GM21381 (cell line): Measurements from ENCODE around the gene CER1.

Experiments used
- ATAC-seq: cut with Tn5 transposase; IDR thresholded peaks from one replicate; pipeline ENCODE4 v1.9.1; 2021; ENCODE audit warnings: mild to moderate bottlenecking, moderate library complexity; ENCODE audit not compliant: unreplicated experiment

CER1 gene, protein sequence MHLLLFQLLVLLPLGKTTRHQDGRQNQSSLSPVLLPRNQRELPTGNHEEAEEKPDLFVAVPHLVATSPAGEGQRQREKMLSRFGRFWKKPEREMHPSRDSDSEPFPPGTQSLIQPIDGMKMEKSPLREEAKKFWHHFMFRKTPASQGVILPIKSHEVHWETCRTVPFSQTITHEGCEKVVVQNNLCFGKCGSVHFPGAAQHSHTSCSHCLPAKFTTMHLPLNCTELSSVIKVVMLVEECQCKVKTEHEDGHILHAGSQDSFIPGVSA

DNA sequence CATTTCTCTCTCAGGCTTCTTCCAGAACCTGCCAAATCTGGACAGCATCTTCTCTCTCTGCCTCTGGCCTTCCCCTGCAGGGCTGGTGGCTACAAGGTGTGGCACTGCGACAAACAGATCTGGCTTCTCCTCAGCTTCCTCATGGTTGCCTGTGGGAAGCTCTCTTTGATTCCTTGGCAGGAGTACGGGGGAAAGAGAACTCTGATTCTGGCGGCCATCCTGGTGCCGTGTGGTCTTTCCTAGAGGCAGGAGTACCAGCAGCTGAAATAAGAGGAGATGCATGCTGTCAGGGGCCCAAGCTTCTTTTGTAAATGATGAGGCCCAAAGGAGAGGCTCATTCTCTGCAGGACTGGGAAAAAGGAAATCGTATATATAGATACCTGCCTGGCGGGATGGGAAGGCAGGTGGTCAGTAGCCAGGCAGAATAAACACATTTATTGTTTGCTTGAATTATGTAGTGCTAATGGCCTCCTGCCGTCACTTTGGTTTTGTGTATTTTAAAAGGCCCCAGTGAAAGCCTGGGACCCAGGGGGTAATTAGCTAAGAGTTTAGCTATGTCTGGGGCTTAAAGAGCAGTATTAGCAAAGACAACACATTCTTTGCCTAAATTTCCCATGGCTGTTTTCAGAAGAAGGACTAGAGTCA, at the start of gene CER1:
CER1 (minus strand) TSS at position 343 of the 645 bp plus-strand sequence; CDS start at position 282, 61 bp downstream.
- ATAC-seq = no peak

DNA sequence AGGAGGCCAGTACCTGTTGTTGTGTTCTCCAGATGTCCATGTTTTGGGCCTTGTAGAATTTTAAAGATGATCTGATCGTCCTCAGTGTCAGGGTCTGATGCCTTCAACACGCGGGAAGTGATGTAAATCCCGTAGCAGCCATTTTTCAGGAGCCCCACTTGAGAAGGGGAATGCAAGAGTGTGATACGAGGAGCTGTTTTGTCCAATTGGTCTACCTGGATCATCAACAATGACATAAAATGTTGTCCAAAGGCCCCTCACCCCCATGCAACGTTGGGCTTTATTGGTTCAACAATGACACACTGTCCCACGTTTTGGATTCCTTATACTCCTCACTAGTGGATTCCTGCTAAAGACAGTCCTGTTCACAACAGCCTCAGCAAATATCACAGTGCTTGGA, 48.1 kb upstream of the CER1 start:
- no peak for ATAC-seq

DNA sequence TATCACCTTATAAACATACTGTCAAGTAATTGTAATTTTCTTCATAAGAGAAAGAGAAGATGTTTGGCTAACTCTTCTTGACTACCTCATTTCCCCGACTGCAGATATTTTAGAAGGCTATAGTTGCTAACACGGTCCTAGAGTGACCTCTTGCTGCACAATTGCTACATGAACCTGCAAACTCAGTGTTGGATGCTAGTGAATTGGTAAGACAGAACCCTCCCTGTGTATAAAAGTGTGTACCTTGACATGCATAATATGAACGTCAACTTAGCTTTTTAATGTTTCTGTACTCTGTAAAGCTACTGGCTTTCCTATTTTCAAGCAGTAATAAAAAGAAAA, 46.7 kb upstream of the CER1 start:
- no peak for ATAC-seq

DNA sequence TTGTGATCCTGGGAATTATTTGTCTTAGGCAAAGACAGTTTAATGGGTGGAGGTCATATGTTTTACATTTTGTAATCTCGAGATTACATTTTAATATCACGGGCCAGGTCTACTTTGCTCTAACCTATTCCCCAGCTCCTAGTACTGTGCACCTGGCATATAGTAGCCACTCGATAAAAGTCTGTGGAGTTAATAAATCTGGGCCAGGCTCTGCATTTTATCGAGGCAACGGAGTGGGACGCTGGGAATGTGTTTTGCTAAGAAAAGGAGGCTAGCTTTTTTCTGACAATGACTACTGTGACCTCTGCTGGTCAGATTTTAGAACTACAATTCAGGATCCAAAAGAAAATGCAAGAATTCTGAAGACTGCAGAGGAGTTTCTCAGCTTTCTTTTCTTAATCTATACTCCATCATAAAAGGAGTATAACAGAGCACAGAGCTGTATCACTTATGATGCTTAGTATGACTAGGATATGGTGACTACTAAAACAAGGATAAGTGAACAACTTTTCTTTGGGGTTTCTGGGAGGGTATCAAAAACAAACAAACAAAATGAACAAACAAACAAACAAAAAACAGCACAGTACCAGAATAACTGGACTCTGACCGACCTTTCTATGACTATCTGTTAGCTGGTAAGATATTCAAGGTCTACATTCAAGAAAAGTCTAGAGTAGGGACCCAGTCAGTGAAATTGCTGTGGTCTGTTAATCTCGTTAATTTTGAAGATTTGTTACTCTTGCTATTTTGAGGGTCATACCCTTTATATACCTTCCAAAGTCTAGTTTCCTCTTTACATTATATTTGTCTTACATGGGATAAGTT, 46.1 kb upstream of the CER1 start:
- no peak for ATAC-seq

DNA sequence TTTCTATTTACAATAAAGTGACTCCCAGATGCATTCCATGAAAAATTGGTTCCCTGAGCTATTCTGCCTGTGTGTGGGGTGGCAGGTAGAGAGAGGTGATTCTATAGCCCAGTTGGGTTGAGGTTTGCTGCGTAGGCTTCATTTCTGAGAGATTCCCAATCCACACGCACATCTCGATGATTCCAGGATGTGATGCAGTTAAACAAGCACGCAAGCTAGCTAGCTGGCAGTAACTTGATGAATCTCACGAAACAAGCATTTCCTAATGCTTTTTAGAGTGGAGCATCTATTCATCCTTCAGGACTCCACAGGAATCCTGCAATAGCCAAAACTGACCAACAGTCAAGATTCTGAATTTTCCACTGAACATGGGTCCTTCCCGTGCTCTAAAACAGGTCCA, 43.8 kb upstream of the CER1 start:
- no peak for ATAC-seq

DNA sequence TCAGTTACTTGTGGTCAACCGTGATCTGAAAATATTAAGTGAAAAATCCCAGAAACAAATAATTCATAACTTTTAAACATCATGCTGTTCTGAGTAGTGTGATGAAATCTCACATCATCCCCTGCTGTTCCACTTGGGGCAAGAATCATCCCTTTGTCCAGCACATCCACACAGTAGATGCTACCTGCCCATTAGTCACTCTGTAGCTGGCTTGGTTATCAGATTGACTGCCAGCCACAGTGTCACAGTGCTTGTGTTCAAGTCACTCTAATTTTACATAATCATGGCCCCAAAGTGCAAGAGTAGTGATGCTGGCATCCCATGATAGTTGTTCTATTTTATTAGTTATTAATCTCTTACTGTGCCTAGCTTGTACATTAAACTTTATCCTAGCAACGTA, 39.1 kb upstream of the CER1 start:
- no peak for ATAC-seq

DNA sequence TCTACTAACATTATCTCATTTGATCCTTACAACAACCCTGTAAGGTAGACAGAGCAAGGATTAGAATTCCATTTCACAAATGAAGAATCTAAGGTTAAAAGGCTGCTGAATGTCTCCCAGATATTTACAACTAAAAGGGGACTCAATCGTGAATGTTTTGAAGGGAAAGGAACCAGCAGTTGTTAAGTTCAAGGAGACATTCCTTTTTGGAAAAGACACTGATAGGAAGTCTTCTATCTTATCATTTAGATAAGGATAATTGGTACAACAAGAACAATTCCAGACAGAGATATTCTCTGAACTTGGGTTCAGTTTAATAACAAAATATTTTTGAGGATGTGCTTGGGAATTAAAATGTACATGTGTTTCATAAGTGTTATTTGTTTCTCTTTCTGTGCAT, 37.5 kb upstream of the CER1 start:
- no peak for ATAC-seq

DNA sequence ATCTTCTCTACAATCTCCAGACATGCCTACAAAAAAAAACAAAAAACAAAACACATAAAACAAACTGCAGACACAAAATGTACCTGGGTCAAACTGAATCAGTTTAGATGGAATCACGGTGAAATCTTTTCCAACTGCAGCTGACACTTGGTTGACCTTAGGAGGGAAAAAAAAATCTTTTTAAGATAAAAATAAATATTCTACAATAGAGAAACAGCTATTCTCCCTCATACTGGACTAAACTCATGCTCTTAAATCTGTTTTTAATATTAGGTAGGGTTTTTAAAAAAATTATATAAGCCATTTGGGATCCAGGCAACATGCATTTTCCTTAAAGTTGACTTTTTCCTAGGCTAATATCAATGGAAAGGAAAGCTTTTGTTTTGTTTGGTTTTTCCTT, 33.8 kb upstream of the CER1 start:
- no peak for ATAC-seq

DNA sequence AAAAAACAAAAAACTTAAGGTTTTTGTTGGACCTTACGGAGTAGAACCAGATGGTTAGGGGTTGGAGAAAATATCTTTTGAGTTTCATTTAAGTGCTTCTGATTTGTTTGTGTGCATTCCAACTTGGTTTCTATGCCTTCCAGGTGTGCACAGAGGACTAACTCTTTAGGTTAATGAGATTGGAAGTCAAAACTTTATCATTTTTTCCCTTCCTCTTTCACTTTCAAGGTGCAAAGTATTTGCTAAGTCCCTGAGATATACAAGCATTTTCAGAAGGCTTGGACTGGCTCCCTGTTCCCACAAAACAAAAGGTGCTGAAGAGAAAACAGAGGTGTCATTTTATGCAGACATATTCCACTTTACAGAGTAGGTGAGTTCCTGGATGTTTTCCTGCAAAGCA, 30.3 kb upstream of the CER1 start:
- ATAC-seq = no peak

DNA sequence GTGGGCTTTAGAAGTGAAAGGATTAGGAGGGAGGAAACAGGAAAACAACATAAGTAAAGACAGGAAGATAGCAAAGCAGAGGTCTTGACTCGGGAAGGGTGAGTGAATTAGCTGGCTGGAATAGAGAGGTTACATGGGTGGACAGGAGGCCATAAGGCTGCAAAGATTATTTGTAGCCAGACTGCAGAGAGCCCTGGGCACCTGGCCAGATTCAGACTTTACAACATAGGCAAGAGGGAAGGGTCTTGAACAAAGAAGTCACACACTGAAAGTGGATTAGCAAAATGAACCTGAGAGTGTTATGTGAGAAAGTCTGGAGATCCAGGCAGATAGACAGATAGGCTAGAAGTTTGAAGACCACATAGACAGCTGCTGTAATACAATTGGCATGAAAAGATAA, 29.7 kb upstream of the CER1 start:
- no peak for ATAC-seq

DNA sequence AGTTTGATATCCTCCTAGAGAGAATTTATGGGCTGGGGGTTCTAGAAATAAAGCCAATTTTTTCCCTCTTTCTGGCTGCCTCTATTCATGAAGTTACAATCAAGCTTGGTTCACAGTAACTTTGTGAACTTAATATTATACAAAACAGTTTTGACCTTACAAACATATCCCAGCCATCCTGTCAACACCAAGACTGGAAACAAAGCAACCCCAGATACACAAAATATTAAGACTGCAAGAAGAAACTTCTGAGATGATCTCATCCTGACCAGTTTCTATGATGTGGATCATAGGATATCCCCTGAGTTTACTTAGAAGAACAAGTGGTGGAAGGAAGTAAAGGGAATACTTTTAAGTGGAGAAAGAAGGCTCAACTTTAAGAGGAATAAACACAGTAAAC, 28.3 kb upstream of the CER1 start:
- no peak for ATAC-seq

DNA sequence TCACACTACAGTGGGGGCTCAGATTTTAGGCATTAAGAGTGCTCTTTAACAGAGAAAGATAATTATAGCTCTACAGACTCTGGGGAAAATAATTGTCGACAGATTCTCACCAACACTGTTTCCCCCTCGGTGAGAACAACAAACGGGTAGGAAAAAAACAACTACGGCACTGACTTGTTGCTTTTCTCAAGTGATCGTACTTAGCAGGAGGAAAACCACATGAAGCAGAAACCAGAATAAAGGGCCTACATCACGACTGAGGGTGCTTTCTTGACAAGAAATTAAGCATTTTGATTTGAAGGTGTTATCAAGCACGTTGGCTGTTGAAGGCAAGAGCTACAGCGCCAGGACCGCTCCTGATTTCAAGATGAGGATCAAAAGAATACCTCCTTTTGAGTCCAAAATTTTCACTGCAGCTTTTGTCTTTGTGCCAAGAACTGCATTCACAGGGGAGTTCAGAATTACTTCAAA, 27.2 kb upstream of the CER1 start:
- no peak for ATAC-seq

DNA sequence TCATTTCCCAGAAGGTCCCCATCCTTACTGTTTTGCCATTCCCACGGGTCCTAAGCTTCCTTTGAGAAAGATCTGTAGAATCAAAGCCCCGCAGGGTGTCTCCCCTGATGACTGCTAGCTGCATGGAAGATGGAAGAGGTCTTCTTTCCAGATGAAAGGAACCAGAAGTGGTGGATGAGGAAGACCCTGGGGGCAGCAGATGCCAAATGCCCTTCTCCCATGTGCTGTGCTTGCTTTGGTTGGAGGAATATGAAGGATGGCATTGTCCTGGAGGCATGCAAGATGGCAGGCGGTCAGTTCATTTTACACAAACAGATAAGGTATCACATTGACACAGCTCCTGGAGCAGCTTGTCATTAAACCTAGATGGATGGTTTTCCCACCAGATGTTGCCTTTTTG, 25.8 kb upstream of the CER1 start:
- no peak for ATAC-seq

DNA sequence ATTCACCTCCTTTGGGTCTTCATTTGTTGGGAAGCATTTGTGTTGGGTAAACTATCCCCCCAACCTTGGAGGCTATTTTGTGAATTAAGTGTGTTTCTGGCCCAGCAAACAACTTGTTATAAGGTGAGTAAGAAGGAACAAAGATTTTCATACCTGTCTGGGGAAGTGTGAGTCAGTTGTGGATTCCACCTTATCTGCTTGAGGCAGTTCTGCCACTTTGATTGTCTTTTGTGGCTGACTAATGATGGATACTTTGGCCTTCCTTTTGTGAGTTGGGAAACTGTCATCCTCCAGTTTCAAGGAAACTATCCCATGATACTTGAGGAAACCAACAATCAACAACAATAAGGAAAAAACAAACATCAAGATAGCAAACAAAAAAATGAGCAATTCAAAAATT, 24.6 kb upstream of the CER1 start:
- ATAC-seq = no peak

DNA sequence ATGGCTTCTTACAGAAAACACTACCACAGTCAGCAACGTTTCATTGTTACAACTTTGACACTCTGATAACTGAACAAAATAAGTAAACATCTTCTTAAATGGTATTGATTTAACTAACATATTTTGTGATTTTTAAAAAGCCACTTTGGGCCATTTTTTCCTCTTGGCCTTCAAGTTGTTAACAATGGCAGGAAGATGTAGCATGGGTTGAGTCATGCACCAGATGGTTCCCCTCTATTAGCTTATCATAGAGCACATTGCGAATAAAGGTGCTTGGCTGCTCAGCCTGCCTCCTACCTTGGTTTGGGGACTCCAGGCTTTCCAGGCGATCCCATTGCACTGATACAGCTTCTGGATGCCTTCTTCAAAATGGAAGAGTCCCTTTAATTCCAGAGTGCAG, 24.1 kb upstream of the CER1 start:
- ATAC-seq = no peak

DNA sequence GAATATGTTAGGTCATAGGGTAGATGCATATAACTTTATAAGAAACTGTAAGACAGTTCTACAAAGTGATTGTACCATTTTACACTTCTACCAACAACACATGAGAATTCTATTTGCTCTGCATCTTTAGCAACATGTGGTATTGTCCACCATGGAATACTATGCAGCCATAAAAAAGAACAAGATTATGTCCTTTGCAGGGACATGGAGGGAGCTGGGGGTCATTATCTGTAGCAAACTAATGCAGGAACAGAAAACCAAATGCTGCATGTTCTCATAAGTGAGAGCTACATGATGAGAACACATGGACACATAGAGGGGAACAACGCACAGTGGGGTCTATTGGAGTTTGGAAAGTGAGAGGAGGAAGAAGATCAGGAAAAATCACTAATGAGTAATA, 22.2 kb upstream of the CER1 start:
- ATAC-seq = no peak

DNA sequence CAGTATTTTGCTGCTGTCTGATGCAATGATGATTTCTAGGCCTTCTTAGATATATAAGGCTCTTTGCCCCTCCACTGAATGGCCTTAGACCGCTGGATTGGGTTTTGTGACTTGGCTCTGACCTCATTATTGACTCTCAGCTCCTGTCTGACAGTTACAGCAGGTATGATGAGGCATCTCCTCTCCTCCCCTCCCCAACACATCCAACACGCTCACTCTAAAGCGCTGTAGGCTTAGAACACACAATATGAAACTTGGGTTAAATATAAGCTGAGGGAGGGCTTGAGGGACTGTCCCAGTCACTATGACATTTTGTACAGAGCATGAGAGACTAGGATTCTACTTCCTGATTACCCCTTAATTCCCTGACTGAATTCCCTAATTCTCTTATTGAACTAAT, 18.8 kb upstream of the CER1 start:
- no peak for ATAC-seq

DNA sequence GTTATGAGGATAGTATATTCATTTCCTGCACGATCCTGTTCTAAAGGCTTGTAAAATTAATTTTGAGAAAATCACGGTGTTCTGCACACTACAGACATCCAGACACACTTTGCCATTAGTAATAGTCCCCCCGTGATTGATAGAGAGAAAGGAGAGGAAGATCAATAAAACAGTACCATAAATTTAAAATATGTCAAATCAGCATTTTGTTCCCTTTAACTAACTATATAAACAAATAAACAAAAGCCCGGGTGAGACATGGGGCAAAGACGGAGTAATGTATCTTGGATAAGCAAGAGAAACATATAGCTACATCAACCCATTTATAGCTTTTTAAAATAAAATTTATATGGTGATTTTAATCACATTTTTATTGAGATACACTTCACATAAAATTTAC, 10.6 kb upstream of the CER1 start:
- ATAC-seq = no peak

DNA sequence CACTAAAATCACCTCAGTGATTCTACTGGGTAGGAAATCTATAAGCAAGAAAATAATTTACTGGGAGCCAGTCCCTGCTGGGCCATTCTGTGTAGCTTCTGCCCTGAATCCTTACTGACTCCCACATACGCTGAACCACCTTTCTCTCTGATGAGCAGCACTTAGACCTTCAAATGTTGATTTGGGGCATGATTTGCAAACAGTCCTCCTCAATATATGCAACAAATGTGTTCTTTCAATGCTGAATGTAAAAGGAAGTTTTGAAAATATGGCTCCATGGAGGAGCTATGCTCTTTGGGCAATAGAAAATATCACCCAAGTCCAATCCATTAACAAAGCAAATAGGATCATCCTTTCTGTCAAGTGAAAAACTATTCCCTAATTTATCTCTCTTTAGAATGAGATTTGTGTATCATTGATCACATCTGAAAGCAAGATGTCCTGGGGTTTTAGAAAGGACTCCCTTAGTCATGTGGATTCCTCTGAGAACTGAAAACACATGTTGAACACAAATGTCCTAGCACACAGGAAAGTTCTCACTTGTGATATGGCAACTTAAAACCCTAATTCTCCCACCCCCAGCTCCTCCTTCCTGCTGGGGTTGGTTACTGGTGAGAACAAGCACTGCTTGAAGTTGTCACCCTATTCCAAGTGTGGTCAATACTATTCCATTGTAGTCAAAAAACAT, 8.9 kb upstream of the CER1 start:
- ATAC-seq = no peak

DNA sequence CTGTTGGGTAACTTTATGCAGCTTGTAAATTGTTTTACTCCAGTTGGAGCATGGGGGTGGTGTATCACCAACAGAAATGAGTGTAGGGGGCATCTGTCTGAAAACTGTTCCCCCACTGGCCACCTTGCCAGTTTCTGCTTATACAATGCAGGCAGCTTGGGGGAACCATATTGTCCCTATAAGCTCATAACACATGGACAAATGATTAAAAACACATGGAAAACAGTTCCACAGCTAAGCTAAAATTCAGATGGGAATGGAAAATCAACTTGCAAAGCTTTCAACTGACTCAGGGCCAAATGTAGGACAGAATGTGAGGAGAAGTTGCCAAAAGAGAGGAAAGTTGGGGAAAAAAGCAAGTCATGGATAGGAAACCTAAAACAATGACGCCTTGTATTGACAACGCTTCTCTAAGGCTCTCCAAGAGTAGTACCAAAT, 7.9 kb upstream of the CER1 start:
- ATAC-seq = no peak

DNA sequence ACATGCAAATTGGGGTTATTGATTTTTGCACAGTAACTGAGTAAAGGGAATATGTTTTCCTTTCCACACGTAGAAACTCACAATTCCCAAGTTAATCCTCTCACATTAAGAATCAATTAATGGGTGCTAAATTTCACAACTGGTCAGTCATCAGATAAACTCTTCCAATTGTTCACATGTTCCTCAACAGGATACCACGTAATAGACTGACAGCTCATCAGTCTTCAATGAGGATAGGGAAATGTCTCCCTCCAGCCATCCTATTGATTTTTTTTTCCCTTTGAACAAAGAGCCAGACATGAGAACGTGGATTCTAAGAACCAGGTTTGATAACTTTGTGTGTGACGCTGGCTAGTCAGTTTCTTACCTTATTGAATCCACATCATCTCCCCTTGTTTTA, 768 bp upstream of the CER1 start:
- no peak for ATAC-seq
